Stomach smooth muscle (tissue), 2 donors: ENCODE measurements around the gene RETREG3.
"Not testable (repeated sequence)": the region's sequence is repeated elsewhere in the genome, so short reads cannot be mapped to it uniquely, and the experiment has no call there.

ENCODE experiments used
- H3K27ac ChIP-seq: one replicate; pipeline ENCODE4 v1.7.0; 2013; ENCODE audit warnings: mild to moderate bottlenecking, low read length, inconsistent platforms
- H3K27me3 ChIP-seq, 2 donors: one replicate each; pipeline ENCODE4 v1.7.0; 2013; ENCODE audit warnings: low read length in 2 of 2; ENCODE audit not compliant: insufficient read depth in 2 of 2, control insufficient read depth in 1 of 2
- H3K36me3 ChIP-seq, 2 donors: one replicate each; pipeline ENCODE4 v1.7.0; 2013; ENCODE audit warnings: low read length in 2 of 2; ENCODE audit not compliant: control insufficient read depth in 2 of 2, insufficient read depth in 2 of 2
- H3K4me1 ChIP-seq: one replicate; pipeline ENCODE4 v1.7.0; 2013; ENCODE audit warnings: low read length; ENCODE audit not compliant: control insufficient read depth, insufficient read depth
- H3K4me3 ChIP-seq, 2 donors: one replicate each; pipeline ENCODE4 v1.7.0; 2013; ENCODE audit warnings: low read length in 2 of 2
- H3K9ac ChIP-seq, 2 donors: one replicate each; pipeline ENCODE4 v1.7.0; 2013; ENCODE audit warnings: low read length in 2 of 2, mild to moderate bottlenecking in 1 of 2
- H3K9me3 ChIP-seq, 2 donors: one replicate each; pipeline ENCODE4 v1.7.0; 2013; ENCODE audit warnings: low read length in 2 of 2; ENCODE audit not compliant: control insufficient read depth in 2 of 2
- donor health status: healthy.
- donor health status: Pancreatic carcinoma.

The RETREG3 gene

DNA sequence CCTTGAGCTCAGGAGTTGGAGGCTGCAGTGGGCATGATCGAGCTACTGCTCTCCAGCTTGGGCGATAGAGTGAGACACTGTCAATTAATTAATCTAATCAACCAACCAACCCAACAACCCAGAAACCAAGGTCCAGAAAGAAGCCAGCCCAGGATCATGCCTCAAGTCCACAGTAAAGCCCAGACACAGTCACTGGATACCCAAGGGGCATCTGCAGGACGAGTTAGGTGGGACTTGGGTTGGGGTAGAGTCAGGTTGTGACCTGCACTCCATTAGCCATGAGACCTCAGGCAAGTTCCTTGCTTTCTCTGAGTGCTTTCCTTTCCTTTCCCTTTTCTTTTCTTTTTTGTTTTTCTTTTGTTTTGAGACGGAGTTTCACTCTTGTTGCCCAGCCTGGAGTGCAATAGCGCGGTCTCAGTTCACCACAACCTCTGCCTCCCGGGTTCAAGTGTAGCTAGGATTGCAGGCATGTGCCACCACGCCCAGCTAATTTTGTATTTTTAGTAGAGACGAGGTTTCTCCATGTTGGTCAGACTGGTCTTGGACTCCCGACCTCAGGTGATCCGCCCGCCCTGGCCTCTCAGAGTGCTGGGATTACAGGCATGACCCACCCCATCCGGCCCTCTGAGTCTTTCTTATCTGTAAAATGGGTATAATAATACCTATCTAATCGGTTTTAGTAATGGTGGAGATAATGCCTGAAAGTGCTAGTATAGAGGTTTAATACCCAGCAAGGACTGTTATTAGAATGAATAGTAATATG, 60.0 kb downstream of the RETREG3 start:
- Histone ChIP-seq H3K27me3 (no peaks in the 10 kb centered on the region), H3K9ac (no peak overlapping the region), H3K4me1 (peaks cover 16% of the 10 kb centered on the region), H3K9me3 (no peaks in the 10 kb centered on the region), H3K4me3 (no peak overlapping the region), H3K27ac (no peak overlapping the region), H3K36me3 (no peaks in the 10 kb centered on the region)

GRCh38 chr17:42548070-42548837, 60.9 kb downstream of the RETREG3 start:
- no peaks in the 10 kb centered on the region for H3K27me3 ChIP-seq
- H3K9ac ChIP-seq: no peak overlapping the region
- H3K9me3 ChIP-seq: no peaks in the 10 kb centered on the region
- H3K36me3 ChIP-seq: peaks cover 0 to 3% of the 10 kb centered on the region in 2 donors
- H3K27ac ChIP-seq: no peak overlapping the region
- H3K4me1 ChIP-seq: peaks cover 8% of the 10 kb centered on the region
- H3K4me3 ChIP-seq: peak overlapping the region in 1 of 2 donors; percentile 22

GRCh38 chr17:42547698-42548069, 61.5 kb downstream of the RETREG3 start:
- H3K4me1 ChIP-seq: peaks cover 4% of the 10 kb centered on the region
- H3K9ac ChIP-seq: no peak overlapping the region
- peaks cover 2 to 7% of the 10 kb centered on the region in 2 donors for H3K36me3 ChIP-seq
- no peaks in the 10 kb centered on the region for H3K9me3 ChIP-seq
- no peaks in the 10 kb centered on the region for H3K27me3 ChIP-seq
- H3K27ac ChIP-seq: no peak overlapping the region
- H3K4me3 ChIP-seq: no peak overlapping the region

- H3K27ac ChIP-seq: no peak overlapping the region
- no peak overlapping the region for H3K9ac ChIP-seq
- peaks cover 3 to 7% of the 10 kb centered on the region in 2 donors for H3K36me3 ChIP-seq
- H3K4me1 ChIP-seq: peaks cover 4% of the 10 kb centered on the region
- H3K4me3 ChIP-seq: no peak overlapping the region
- H3K9me3 ChIP-seq: no peaks in the 10 kb centered on the region
- no peaks in the 10 kb centered on the region for H3K27me3 ChIP-seq
Measured at GRCh38 chr17:42547001-42547461, 62.1 kb downstream of the RETREG3 start.

GRCh38 chr17:42545755-42546505, 63.2 kb downstream of the RETREG3 start:
- not testable (repeated sequence) for H3K27me3 ChIP-seq, H3K4me1 ChIP-seq, H3K27ac ChIP-seq, H3K9me3 ChIP-seq, H3K9ac ChIP-seq, H3K4me3 ChIP-seq
- H3K36me3 ChIP-seq: peaks cover 7 to 14% of the 10 kb centered on the region in 2 donors

DNA sequence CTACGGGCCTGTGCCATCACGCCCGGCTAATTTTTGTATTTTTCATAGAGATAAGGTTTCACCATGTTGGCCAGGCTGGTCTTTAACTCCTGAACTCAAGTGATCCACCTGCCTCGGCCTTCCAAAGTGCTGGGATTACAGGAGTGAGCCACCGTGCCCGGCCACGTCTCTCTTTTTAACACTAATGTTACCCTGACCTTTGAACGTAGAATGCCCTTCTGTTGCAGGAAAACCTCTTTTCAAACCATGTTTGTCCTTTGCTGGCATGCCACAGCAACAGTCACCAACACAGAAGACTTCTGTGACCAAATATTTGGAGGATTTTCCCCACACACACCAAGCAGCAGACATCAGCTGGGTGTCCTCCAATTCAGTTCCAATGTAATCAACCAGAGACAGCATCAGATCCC, 64.3 kb downstream of the RETREG3 start:
- no peak overlapping the region for H3K27ac ChIP-seq
- H3K4me1 ChIP-seq: peaks cover 4% of the 10 kb centered on the region
- peaks cover 7 to 16% of the 10 kb centered on the region in 2 donors for H3K36me3 ChIP-seq
- H3K4me3 ChIP-seq: no peak overlapping the region
- H3K27me3 ChIP-seq: no peaks in the 10 kb centered on the region
- H3K9ac ChIP-seq: no peak overlapping the region
- H3K9me3 ChIP-seq: no peaks in the 10 kb centered on the region

- peaks cover 4% of the 10 kb centered on the region for H3K4me1 ChIP-seq
- H3K27me3 ChIP-seq: no peaks in the 10 kb centered on the region
- H3K9me3 ChIP-seq: no peaks in the 10 kb centered on the region
- no peak overlapping the region for H3K9ac ChIP-seq
- no peak overlapping the region for H3K27ac ChIP-seq
- peaks cover 12 to 24% of the 10 kb centered on the region in 2 donors for H3K36me3 ChIP-seq
- H3K4me3 ChIP-seq: no peak overlapping the region
Measured at GRCh38 chr17:42543190-42544079, 65.7 kb downstream of the RETREG3 start.

DNA sequence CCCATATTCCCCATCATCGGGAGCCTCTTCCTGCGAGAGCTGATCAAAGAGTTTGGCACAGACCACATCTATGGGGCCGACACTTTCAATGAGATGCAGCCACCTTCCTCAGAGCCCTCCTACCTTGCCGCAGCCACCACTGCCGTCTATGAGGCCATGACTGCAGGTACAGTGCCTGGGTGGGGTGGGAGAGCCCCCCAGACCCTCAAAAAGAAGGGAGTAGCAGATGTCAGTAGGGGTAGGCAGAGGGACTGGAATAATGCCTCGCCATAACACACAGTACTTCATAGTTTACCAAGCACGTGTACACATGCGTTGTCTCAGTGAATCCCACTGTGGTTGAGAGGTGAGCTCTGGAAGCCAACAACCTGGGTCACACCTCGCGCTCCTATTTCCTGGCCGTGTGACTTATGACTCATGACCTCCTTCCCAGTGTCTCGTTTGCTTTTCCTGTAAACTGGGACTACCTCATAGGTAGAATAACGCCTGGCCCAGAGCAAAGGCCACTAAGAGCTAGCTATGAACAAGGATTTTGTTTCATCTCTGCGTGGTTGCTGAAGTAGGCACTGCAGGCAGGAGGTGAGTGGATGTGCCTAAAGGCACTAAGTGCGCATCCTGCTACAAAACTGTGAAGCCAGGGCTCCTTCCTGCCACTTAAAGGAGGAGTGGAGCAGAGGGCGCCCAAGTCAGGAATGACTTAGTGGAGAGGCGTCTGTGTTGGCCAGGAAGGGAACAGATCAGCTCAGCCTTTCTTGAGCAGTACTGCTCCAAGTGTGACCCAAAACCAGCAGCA, 67.9 kb downstream of the RETREG3 start:
- Histone ChIP-seq H3K27me3 (no peaks in the 10 kb centered on the region), H3K4me1 (peaks cover 13% of the 10 kb centered on the region), H3K27ac (no peak overlapping the region), H3K9me3 (no peaks in the 10 kb centered on the region), H3K9ac (no peak overlapping the region), H3K4me3 (no peak overlapping the region), H3K36me3 (peaks cover 12 to 29% of the 10 kb centered on the region in 2 donors)

DNA sequence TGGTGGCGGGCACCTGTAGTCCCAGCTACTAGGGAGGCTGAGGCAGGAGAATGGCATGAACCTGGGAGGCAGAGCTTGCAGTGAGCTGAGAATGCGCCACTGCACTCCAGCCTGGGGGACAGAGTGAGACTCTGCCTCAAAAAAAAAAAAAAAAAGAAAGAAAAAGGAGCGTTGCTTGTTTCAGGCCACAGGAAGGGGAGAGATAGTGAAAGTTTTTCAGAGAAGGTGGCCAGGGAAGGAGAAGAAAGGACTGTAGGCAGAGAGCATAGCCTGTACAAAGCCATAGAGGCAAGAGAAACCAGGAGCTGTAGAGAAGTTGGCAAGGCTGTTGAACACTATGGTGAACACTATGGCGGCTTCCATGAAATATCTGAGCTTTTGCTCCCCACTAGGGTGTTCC, 68.6 kb downstream of the RETREG3 start:
- H3K36me3 ChIP-seq: peaks cover 12 to 29% of the 10 kb centered on the region in 2 donors
- H3K27me3 ChIP-seq, H3K27ac ChIP-seq: not testable (repeated sequence)

More for the DNA sequence above, 68.6 kb downstream of the RETREG3 start:
- not testable (repeated sequence) for H3K9ac ChIP-seq, H3K4me3 ChIP-seq, H3K9me3 ChIP-seq
- peaks cover 17% of the 10 kb centered on the region for H3K4me1 ChIP-seq
